Left renal pelvis (tissue), 4 donors: ENCODE results near the gene FITM1. TPM values are rescaled to one million over a fixed set of nuclear protein-coding genes. Genes with fewer than 3 reads are reported as not detected.

Experiments
- DNase-seq, 4 donors: peaks; one replicate each; pipeline ENCODE4 v3.0.0-alpha.2; 2013; ENCODE audit warnings: low read depth in 4 of 4, low spot score in 3 of 4
- polyA plus RNA-seq, 4 donors: library from polyadenylated mRNA; unstranded; fragments of 120-200 nt; gene quantifications; one replicate each; pipeline ENCODE4 v1.2.1, GENCODE V29; 2013; ENCODE audit not compliant: insufficient read length in 4 of 4

The FITM1 gene, protein sequence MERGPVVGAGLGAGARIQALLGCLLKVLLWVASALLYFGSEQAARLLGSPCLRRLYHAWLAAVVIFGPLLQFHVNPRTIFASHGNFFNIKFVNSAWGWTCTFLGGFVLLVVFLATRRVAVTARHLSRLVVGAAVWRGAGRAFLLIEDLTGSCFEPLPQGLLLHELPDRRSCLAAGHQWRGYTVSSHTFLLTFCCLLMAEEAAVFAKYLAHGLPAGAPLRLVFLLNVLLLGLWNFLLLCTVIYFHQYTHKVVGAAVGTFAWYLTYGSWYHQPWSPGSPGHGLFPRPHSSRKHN
- 1 to 10 TPM in 1 of 4 donors, under 1 TPM in 3; 0.55 to 1.6 (median 0.79) TPM for polyA plus RNA-seq

DNA sequence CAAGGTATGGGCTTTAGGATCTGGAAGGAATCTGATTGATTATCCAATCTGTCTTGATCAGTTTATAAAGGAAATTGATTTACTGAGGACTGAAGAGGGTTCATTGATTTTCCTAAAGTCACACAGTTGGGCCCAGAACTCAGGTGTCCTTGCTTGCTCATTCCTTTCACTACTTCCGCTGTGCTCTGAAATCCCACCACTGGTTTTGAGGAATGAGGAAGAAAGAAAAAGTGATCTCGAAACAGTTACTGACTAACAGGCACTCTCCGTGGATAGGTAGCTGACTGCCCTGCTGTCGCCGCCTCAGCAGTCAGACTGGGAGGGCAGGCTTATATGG lies at the start of gene FITM1:
Gene FITM1 (plus strand): TSS at position 280 of the 337 bp plus-strand sequence. CDS start 905 bp downstream, outside the sequence.
- no peak for DNase-seq

DNA sequence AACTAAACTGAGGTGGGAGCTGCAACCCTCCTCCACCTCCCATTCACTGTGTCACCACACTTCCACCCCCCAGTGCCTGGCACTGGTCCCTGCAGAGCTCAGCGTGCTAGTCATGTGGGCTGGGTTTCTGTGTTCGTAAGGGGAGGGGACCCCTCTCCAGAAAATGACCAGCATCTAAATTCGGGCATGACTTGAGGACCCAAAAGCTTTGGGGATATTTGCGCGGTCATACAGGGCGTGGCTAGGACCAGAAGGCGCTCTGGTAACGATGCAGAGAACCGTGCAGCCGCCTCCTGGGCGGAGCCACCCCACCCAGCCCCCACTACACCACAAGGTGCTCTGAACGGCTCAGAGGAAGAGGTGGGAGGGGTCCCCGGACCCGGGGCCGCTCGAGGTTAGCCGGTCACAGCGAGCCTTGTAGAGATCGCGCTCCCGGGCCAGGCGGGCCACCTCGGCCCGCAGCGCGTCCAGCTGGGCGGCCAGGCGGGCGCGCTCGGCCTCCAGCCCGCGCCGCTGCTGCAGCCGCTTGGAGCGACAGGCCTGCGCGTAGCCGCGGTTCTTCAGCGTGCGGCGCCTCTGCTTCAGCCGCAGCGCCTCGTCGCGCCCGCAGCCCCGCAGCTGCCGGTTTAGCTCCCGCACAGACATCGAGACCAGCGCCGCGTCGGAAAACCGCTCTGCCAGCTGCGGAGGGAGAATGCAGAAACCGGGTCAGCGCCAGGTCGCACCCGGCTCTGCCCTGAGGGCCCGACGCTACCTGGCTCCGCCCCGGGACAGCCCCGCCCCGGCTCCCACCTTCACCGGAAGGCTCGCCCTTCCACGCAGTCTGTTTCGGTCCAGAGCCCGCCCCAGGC lies 49.3 kb upstream of the FITM1 start:
- DNase-seq, result no peak

DNA sequence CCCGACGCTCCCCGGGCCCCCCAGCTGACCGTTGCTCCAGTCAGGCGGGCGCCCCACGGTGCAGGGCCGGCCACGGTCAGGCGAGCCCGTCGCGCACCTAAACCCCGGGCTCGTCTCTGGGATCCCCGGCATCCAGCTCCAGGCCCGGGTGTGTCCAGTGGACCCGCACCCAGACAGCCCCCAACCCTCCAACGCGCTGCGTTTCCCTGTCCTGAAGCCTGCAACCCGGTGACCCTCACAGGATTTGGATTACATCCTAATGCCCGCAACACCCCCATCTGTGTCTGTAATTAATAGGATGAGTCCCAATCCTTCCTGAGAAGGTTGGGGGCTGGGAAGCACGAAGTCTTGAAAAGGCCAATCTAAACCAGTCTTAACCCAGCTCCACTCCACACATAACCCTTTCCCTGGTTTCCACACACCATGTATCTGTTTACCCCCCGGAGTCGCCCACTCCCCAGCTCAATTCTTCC lies 48.7 kb upstream of the FITM1 start:
- DNase-seq, result no peak

DNA sequence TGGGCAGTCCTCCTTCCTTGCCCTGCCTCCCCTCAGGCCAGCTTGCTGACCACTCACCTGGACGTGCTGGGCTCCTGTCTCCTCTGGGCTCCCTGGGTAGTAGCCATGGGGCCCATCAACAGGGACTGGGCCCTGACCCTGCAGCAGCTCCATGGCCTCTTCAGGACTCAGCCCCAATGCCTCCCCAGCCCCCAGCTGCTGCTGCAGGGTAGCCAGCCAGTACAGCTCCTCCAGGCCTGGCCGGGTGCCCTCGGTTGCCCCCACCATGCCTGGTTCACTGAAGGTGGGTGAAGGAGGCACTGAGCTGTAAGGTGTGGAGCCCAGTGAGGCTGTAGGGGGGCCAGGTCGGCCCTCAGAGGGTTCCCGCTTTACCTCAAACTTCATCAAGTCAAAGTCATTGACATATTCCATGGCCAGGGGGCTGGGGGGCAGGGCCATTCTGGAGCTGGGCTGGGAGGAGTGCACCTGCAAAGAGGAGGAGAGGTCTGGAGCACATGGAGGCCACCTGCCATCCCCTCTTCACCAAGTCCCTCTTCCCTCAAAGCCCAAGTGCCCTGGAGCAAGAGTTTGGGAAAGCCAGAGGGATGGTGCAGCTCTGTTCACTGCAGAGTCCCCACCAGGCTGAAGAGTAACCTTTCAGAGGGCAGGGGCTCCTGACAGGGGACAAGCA lies 47.9 kb upstream of the FITM1 start:
- no peak for DNase-seq

DNA sequence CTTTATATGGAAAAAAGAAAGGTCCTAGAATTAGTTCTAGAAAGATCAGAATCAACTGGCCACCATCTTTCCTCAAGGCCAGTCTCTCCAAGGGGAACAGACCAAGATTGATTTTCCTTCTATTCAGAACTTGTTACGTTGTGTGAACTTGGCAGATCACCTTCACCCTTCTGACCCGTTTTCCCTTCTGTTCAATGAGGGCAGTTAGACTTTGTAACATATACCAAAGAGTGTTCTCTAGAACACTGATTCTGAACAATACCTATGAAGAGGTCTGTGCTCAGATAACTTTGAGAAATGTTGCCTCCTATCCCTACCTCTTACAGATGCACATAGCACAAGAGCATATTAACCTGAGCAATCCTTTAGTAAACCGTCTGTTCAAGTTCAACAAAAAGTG lies 47.0 kb upstream of the FITM1 start:
- no peak for DNase-seq

DNA sequence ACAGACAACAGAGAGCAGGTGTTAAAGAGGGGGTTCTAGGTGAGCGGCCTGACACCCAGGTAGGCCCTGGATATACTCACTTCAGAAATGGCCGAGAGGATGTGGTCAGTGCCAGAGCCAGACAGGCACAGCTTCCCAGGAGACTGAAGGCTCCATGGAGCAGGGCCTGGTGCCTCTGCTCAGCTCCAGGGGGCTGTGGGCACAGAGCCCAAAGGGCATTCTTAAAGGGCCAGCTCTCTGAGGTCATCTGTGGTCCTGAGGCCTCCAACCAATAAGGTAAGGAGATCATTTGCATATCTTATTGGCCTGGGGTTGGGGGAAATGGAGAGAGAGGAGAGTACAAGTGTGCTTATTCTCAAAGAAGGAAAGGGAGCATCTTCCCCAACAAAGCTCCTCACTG lies 46.0 kb upstream of the FITM1 start:
- DNase-seq, result no peak

DNA sequence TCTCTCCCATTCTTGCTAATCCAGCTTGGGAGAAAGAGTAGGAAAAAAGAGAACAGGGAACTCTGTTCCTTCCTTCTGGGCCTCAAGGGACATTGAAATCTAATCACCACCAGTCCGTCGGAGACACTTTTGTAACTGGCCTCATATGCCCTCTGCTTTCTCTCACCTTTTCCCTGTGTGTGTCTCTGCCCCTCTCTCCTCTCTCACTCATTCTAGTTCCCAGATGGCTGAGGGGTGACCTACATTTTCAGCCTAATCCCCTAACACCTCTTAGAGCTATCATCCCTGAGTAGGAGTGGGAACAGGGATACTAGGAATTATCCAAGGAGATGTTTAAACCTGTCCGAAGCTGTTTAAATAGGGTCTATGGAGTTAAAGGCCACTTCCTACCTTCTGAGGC lies 45.2 kb upstream of the FITM1 start:
- DNase-seq, result no peak

DNA sequence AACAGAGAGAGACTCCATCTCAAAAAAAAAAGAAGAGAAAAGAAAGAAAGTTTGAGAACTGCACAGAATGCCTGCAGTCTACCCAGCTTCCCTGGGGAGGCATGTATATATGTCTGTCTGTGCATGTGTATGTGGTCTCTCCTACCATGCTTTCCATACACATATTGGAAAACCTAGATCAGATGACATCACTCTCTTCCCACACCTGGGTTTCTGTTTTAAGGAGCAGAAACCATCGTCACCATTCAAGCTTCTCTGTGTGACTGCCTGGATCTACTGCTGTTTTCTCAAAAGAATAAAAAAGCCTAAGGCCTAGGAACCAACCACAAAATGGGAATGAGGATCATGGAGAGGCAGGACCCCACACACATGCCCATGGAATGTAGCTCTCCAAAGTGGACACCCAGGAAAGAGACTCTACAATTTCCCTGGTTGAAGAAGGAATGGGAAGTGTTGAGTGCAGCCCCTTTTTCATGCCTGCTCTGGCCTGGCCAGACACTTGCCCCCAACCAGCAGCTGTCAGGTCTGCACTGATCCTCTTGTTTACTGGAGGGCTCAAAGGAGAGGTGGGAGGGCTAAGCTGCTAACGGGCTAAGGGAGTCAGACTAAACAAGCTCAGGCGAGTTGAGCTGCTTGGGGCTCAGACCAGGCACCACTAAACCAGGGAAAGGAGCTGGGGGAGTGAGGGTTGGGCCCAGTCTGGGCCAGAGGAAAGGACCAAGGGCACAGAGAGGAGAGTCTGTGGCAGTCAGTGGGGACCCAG lies 44.1 kb upstream of the FITM1 start:
- DNase-seq, result no peak

DNA sequence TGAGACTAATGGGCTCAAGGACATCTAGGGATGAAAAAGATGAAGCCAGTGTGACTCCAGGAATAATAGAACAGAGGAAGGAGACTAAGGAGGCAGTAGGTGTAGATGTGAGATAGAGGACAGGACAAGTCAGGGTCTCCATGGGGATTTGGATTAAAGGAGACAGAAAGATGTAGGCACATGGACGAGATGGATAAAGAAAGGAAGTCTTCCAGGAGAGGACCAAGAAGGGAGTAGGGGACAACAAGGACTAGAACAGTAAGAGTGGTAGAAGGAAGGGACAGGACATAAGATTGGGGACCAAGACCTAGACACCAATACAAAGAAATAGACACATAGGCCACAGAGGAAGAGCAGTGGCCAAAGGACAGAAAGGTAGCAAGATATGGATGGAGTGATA lies 43.5 kb upstream of the FITM1 start:
- no peak for DNase-seq

DNA sequence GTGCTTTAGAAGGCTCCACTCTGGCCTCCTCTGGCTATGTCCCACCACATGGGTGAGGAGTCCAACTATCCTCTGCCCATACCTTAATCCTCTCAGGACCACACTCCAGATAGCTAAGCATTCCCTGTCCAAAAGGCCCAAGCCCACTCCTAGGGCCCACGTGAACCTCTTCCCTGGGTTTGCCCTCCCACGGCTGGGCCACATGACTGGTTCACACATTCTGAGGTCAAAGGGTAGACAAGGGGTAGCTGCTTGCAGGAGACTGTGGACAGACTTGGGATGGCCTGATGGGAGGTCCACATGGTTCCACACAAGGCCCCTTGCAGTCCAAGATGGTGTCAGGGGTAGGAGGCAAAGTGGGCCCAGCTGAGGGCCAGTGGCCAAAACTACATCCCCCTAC lies 42.4 kb upstream of the FITM1 start:
- DNase-seq, result no peak

DNA sequence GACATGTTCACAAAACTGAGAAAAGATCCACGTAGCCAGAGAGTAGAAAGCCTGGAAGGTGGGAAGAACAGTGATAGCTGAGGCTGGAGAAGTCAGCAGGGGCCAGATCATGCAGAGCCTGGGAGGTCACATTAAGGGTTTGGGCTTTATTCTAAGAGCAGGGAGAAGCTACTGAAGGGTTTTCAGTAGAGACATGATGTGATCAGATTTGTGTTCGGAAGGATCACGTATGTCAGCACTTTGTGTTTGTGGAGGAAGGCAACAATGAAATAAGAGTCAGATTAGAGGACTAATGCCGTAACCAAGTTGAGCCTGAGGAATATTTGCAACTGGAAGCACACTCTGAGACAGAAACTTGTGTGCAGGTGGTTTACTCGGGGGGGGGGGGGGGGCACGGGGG lies 40.6 kb upstream of the FITM1 start:
- DNase-seq, result no peak

DNA sequence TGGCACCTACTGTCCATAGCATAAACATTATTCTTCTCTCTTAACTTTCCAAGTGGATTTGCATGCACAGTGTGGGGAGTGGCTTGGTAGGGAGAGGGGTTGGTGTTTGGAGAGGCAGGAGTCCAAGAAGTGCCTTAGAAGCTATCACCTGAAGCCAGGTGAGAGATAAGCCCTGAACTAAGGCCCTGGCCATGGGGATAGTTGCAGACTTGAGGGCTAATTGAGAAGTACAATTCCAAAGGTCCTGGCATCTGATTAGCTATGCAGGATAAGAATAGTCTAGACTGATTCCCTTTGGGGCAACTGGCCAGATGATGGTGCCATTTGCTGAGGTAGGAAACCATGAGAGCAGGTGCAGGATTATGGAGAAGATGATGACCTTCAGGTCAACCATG lies 38.4 kb upstream of the FITM1 start:
- DNase-seq, result no peak

DNA sequence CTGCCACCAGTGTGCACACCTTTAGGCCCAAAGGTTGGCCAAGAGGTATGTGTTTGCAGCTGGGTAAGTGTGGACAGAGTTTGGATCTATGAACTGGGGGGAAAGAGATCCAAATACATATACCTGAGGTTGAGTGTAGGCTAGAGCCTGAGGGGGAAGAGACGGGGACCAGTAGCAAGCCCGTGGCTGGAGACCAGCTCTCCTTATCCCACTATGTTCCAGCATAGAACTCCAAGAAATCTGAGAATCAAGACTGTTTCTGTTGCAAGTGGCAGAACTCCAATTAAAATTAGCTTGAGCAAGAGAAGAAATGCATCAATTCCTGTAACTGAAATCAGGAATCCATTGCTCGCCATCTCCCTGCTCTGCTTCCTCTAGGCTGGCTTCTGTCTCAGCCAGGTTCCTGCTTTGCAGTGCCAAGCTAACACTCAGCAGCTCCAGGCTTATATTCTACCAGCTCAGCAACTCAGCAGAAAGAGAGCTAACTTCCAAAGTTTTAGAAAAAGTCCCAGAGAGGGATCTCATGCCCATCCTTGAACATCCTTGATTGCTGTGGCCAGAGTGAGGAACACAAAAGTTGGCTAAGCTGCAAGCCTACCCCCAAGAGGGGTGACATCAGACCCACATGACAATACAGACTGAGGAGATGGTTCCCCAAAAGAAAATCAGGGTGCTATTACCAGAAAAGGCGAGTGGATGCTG lies 37.8 kb upstream of the FITM1 start:
- no peak for DNase-seq

DNA sequence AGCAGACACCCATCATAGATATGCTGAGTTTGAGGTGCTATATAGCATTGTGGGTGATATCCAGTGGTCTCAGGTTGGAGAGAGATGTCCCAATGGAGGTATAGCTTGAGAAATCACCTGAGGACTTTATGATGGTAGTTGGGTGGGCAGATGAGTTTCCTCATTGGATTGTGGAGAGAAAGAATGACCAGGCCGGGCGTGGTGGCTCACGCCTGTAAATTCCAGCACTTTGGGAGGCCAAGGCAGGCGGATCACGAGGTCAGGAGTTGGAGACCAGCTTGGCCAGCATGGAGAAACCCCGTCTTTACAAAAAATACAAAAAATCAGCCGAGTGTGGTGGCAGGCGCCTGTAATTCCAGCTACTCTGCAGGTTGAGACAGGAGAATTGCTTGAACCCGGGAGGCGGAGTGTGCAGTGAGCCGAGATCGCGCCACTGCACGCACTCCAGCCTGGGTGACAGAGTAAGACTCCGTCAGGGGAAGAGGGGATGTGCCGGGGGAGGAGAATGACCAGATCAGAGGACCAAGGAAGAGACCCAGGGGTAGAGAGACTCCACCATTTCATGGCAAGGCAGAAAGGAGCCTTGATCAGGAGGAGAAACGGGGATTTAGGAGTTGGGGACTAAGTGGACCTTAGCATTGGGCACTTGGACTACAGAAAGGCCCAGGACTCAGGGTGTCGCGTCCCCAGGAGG lies 37.1 kb upstream of the FITM1 start:
- no peak for DNase-seq

DNA sequence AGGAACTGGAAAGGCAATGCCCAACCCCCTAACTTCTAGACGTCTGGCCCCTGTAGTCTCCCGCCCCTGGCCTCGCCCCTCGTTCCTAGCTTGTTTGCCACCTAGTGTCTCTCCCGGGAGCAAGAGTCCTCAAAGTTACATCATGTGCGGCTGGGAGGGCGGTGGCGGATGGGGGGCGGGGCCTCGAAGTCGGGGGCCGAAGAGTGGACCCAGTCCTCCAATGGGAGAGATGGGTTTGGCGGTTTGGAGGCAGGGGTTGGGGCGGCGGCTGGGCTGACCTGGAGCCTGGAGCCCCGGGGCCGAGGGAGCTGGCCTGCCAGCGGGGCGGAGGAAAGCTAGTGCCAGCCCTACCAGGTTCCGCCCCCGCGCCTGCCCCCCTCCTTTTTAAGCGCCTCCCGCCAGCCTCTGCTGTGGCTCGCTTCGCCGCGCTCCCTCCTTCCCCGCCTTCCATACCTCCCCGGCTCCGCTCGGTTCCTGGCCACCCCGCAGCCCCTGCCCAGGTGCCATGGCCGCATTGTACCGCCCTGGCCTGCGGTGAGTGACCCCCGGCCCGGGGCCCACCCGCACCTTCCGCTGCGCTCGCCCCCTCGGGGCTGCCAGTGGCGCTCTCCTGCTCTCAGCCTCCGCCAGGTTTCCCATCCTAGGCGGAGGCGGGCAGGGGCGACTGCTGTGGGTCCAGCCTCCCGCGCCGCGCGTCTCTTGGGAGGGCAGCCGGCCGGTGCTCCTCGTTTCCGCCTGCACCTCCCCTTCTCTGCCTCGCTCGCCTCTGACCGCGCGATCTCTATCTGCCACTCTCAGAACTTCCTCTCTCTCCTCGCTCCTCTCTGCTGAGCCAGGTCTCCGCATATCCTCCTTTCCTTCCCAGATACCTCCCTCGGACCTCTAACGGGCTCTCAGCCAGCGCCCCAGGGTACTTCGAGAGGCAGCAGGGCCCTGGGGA lies 36.3 kb upstream of the FITM1 start, which contains the start of gene PCK2:
Gene PCK2 (plus strand): TSS at position 411 of the 940 bp plus-strand sequence. CDS start 95 bp downstream, at position 506.
- peak in 2 of 4 donors; percentile 59 to 83 for DNase-seq

DNA sequence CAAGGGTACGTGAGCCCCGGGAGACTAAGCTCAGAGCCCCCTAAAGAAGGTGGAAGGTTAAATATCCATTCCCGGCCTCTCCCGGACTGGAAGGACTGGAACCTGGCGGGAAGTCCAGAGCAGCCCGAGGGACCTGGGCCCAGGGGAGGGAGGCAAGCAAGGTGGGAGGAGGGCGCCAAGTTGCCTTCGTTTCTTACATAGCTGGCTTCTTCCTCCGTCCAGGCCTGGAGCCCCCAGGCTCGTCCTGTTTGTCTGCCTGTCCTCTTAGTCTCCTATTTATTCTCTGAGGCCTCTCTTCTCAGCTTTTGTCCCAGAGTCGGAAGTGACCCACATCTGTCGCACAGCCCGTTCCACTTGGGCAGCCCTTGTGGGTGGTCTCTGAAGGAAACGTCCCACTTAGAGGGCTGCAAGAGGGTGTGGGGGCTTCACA lies 35.6 kb upstream of the FITM1 start:
- DNase-seq, result no peak

DNA sequence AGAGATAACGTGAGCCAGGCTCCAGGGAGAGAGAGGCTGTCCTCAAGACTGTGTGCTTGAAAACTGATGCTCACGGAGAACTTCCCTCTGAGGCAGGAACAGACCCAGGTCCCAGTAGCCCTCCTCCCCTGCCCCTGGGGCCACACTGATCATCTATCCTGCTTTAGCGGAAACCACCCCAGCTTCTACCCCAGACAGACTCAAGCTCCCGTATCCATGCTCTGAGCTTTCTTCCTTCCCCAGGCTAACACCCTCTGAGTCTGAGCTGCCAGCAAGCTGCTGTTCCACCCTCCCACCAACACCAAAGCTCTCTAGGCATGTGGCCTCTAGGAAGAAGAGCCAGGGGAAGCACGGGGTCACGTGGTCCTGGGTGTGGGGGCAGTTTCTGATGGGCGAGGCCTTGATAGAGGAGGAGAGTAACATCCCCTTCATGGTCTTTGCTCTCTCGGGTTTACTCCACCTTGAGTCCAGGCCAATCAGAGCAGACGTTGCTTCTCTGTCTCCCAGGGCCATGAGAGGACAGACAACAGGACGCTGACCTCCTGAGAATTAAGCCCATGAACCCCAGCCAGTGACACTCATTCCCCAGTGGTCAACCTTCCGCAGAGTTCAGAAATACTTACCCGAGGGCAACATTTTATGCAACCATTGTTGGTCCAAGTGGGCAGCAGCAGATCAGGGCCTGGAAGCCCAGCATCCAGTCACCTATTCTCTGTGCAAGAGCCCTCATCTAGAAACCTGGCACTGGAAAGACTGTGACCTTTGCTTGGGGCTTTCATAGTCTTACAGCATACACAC lies 35.0 kb upstream of the FITM1 start:
- peak in 1 of 4 donors; percentile 46 for DNase-seq
